Suprapubic skin (tissue), 4 donors: Measurements from ENCODE around the gene TMEM244. TPM values are rescaled to one million over a fixed set of nuclear protein-coding genes. Genes with fewer than 3 reads are reported as not detected.
"Not testable (repeated sequence)": the region's sequence is repeated elsewhere in the genome, so short reads cannot be mapped to it uniquely, and the experiment has no call there.

Source experiments
- DNase-seq, 2 donors: peaks; one replicate each; pipeline ENCODE4 v3.0.0-alpha.2; 2019; ENCODE audit warnings: low spot score in 2 of 2
- H3K27ac ChIP-seq: fragments of 200-600 bp; sonication (generic); one replicate; pipeline ENCODE4 v1.5.1; 2019
- H3K27me3 ChIP-seq: fragments of 200-600 bp; sonication (generic); one replicate; pipeline ENCODE4 v1.5.1; 2019
- H3K36me3 ChIP-seq: fragments of 200-600 bp; sonication (generic); one replicate; pipeline ENCODE4 v1.5.1; 2019
- H3K4me1 ChIP-seq: fragments of 200-600 bp; sonication (generic); one replicate; pipeline ENCODE4 v1.5.1; 2019
- H3K4me3 ChIP-seq: fragments of 200-600 bp; sonication (generic); one replicate; pipeline ENCODE4 v1.5.1; 2019; ENCODE audit warnings: mild to moderate bottlenecking
- H3K9me3 ChIP-seq: fragments of 200-600 bp; sonication (generic); one replicate; pipeline ENCODE4 v1.5.1; 2019
- CTCF ChIP-seq, 2 donors: fragments of 200-600 bp in 1 of 2; fragments of 450-650 bp in 1 of 2; sonication (generic) in 1 of 2; IDR thresholded peaks; one replicate each; pipeline ENCODE4 v1.5.1; 2016 to 2019; ENCODE audit warnings: antibody characterized with exemption in 2 of 2, mild to moderate bottlenecking in 1 of 2, moderate library complexity in 1 of 2
- EP300 ChIP-seq: sonication (generic); formaldehyde crosslinking; IDR thresholded peaks from one replicate; pipeline ENCODE4 v1.6.1; 2017; ENCODE audit warnings: antibody characterized with exemption
- POLR2A ChIP-seq, 2 donors: fragments of 450-650 bp; IDR thresholded peaks; one replicate each; pipeline ENCODE4 v1.6.1; 2017; ENCODE audit warnings: antibody characterized with exemption in 2 of 2, mild to moderate bottlenecking in 2 of 2, moderate library complexity in 2 of 2
- POLR2AphosphoS5 ChIP-seq, 3 donors: sonication (generic); formaldehyde crosslinking; IDR thresholded peaks; one replicate each; pipeline ENCODE4 v1.6.1; 2017; ENCODE audit warnings: antibody characterized with exemption in 3 of 3
- WGBS: methylation state at CpG from one replicate; pipeline ENCODE4 v1.1.5; 2018; 5-methylcytosine and 5-hydroxymethylcytosine counted together
- total RNA-seq, 4 donors: library from RNA; depleted of rRNA; stranded (reverse); fragments of >200 nt; gene quantifications; one replicate each; pipeline ENCODE4 v1.1.0, GENCODE V29; 2016

TMEM244 gene
- total RNA-seq, 4 donors from 2014 or later: not detected

DNA sequence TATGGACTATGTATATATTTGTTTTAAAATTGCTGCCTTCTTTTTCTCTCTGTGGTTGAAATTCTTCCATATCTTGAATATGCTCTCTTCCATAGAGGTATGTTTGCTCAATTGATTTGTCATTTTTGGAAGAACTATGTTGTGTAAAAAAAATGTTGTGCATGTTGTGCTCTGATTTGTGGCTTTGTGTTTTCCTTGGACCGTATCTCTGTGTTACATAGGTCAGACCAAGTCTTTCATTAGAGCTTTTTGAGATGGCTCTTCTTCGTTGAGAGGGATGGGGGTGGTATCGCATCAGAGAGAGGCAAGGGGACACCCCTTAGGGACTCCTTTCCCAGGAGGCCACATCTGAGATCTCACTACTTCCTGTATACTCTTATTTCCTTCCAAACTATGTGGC is 43.8 kb downstream of the TMEM244 start:
- WGBS: 80% methylated on average over 3 of the region's 3 CpGs

DNA sequence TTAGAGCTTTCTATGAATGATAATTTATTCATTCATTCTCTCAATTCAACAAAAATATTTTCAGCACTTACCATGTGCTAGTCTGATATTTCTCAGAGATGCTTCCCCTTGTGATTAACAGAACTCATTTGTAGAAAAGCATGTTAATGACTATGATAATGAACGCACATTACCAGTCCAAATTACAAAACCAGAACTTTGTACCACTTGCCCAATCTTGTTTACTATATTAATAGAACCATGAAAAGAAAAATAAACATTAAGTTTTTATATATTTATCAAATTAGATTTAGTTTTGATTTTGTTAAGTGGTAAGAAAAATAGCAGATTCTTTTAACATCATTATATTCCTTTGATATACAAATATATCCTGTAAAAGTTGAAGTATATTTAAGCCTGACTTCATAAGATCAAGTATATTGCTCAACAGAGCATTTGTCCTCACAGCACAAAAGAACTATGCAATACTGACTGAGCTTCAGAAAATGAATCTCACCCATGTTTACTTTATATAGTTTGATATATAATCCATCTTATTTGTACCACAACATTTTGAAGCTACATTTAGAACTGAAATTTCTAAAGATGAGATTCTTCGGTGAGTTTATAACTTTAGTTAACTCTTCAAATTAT is 48.9 kb downstream of the TMEM244 start:
- 88% methylated on average over 2 of the region's 2 CpGs for WGBS

More for the DNA sequence above, 43.8 kb downstream of the TMEM244 start:
- no peak overlapping the region for H3K27ac ChIP-seq
- H3K4me1 ChIP-seq: no peaks in the 10 kb centered on the region
- no peaks in the 10 kb centered on the region for H3K9me3 ChIP-seq
- TF ChIP-seq EP300 (no peak), CTCF (IDR thresholded peaks at IDR 0.05) (no peak), POLR2AphosphoS5 (IDR thresholded peaks at IDR 0.05) (no peak), POLR2A (IDR thresholded peaks at IDR 0.05) (no peak)
- H3K4me3 ChIP-seq: no peak overlapping the region
- DNase-seq: no peak
- no peaks in the 10 kb centered on the region for H3K27me3 ChIP-seq
- no peaks in the 10 kb centered on the region for H3K36me3 ChIP-seq

GRCh38 chr6:129807141-129807540 is 54.0 kb downstream of the TMEM244 start:
- H3K27me3 ChIP-seq, H3K36me3 ChIP-seq, H3K9me3 ChIP-seq, H3K4me1 ChIP-seq, H3K27ac ChIP-seq, DNase-seq, H3K4me3 ChIP-seq: not testable (repeated sequence)
- 87% methylated on average over 2 of the region's 2 CpGs for WGBS

More for the DNA sequence above, 48.9 kb downstream of the TMEM244 start:
- TF ChIP-seq POLR2A (IDR thresholded peaks at IDR 0.05) (no peak), EP300 (no peak), POLR2AphosphoS5 (IDR thresholded peaks at IDR 0.05) (no peak), CTCF (IDR thresholded peaks at IDR 0.05) (no peak)
- DNase-seq: no peak
- no peak overlapping the region for H3K27ac ChIP-seq
- no peaks in the 10 kb centered on the region for H3K27me3 ChIP-seq
- H3K36me3 ChIP-seq: no peaks in the 10 kb centered on the region
- H3K9me3 ChIP-seq: no peaks in the 10 kb centered on the region
- H3K4me1 ChIP-seq: no peaks in the 10 kb centered on the region
- no peak overlapping the region for H3K4me3 ChIP-seq

GRCh38 chr6:129802920-129803319 is 58.2 kb downstream of the TMEM244 start:
- not testable (repeated sequence) for DNase-seq, H3K4me3 ChIP-seq, H3K27ac ChIP-seq, H3K9me3 ChIP-seq, H3K27me3 ChIP-seq, H3K36me3 ChIP-seq, H3K4me1 ChIP-seq

- WGBS: 58% methylated on average over 4 of the region's 4 CpGs
- no peaks in the 10 kb centered on the region for H3K9me3 ChIP-seq
- no peaks in the 10 kb centered on the region for H3K27me3 ChIP-seq
- no peaks in the 10 kb centered on the region for H3K4me1 ChIP-seq
- TF ChIP-seq EP300 (no peak), POLR2A (IDR thresholded peaks at IDR 0.05) (no peak), CTCF (IDR thresholded peaks at IDR 0.05) (no peak), POLR2AphosphoS5 (IDR thresholded peaks at IDR 0.05) (no peak)
- no peak overlapping the region for H3K27ac ChIP-seq
- H3K36me3 ChIP-seq: no peaks in the 10 kb centered on the region
- H3K4me3 ChIP-seq: no peak overlapping the region
- DNase-seq: no peak
Measured at GRCh38 chr6:129801909-129802308, 59.2 kb downstream of the TMEM244 start.

DNA sequence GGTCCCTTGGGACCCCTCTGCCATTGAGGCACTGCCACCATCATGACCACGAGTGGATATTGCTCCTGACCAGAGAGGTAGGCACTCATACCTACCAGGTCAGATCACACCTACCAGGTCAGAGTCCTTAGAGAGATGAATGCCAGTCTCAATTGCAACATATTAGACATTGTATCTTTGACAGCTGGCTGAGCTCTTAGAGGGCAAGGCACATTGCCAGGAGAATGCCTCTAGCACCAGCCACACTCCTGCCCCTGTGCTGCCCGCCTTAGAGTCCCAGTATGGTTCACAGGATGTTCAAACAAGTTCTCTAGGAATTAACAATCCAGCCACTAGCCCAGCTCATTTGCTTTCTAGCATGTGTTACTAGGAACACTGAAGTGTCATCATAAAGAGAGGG is 65.9 kb downstream of the TMEM244 start:
- TF ChIP-seq POLR2AphosphoS5 (IDR thresholded peaks at IDR 0.05): no peak
- TF ChIP-seq EP300: no peak
- TF ChIP-seq CTCF (IDR thresholded peaks at IDR 0.05): no peak
- TF ChIP-seq POLR2A (IDR thresholded peaks at IDR 0.05): no peak
- WGBS: 76% methylated on average over 2 of the region's 2 CpGs
- H3K4me1 ChIP-seq: no peaks in the 10 kb centered on the region
- no peaks in the 10 kb centered on the region for H3K36me3 ChIP-seq
- no peaks in the 10 kb centered on the region for H3K9me3 ChIP-seq
- no peak for DNase-seq
- no peak overlapping the region for H3K27ac ChIP-seq
- H3K27me3 ChIP-seq: peaks cover 3% of the 10 kb centered on the region
- H3K4me3 ChIP-seq: no peak overlapping the region
